OCI-LY1 (cell line): ENCODE measurements around the gene PCDHGB2.

ENCODE experiments used
- H2AFZ ChIP-seq: fragments of 200-600 bp; sonication (generic), shearing (Covaris generic); 2 replicates; pipeline ENCODE4 v1.6.0; 2014; ENCODE audit warnings: antibody characterized with exemption, mild to moderate bottlenecking, low read length
- H3F3A ChIP-seq: fragments of 200-600 bp; sonication (generic), shearing (Covaris generic); 2 replicates; pipeline ENCODE4 v1.6.0; 2014; ENCODE audit warnings: mild to moderate bottlenecking, antibody characterized with exemption, low read length, moderate library complexity; ENCODE audit not compliant: insufficient read depth
- H3K27ac ChIP-seq: fragments of 200-600 bp; sonication (generic); 2 replicates; pipeline ENCODE4 v1.5.1; 2014; ENCODE audit warnings: low read length, mixed run types, mild to moderate bottlenecking, low read depth; ENCODE audit not compliant: poor library complexity, severe bottlenecking
- H3K27me3 ChIP-seq: fragments of 200-600 bp; sonication (generic); 2 replicates; pipeline ENCODE4 v1.6.0; 2014; ENCODE audit warnings: antibody characterized with exemption, mild to moderate bottlenecking, low read length, moderate library complexity; ENCODE audit not compliant: insufficient read depth
- H3K36me3 ChIP-seq: fragments of 200-600 bp; sonication (generic); 2 replicates; pipeline ENCODE4 v1.6.1; 2014; ENCODE audit warnings: mild to moderate bottlenecking, antibody characterized with exemption, low read length, moderate library complexity, mixed read lengths; ENCODE audit not compliant: insufficient read depth
- H3K4me1 ChIP-seq: fragments of 200-600 bp; sonication (generic); 2 replicates; pipeline ENCODE4 v1.5.1; 2014; ENCODE audit warnings: mild to moderate bottlenecking, low read length, moderate library complexity; ENCODE audit not compliant: insufficient read depth, severe bottlenecking
- H3K4me2 ChIP-seq: fragments of 200-600 bp; sonication (generic), shearing (Covaris generic); 2 replicates; pipeline ENCODE4 v1.6.1; 2014; ENCODE audit warnings: low read length
- H3K4me3 ChIP-seq: fragments of 200-600 bp; sonication (generic); 2 replicates; pipeline ENCODE4 v1.5.1; 2014; ENCODE audit warnings: low read length, low read depth, mild to moderate bottlenecking, mixed read lengths; ENCODE audit not compliant: poor library complexity, severe bottlenecking
- H3K79me2 ChIP-seq: fragments of 200-600 bp; shearing (Covaris generic); 2 replicates; pipeline ENCODE4 v1.6.1; 2016; ENCODE audit warnings: mixed run types, low read length, mixed read lengths; ENCODE audit not compliant: insufficient read depth
- H3K9ac ChIP-seq: fragments of 200-600 bp; sonication (generic), shearing (Covaris generic); 2 replicates; pipeline ENCODE4 v1.6.1; 2014; ENCODE audit warnings: mild to moderate bottlenecking, low read length, mixed read lengths
- H3K9me2 ChIP-seq: fragments of 200-600 bp; sonication (generic), shearing (Covaris generic); 2 replicates; pipeline ENCODE4 v1.6.1; 2014; ENCODE audit warnings: low read depth, mild to moderate bottlenecking, low read length, mixed read lengths
- H3K9me3 ChIP-seq: fragments of 200-600 bp; shearing (Covaris generic); 2 replicates; pipeline ENCODE4 v1.6.1; 2014; ENCODE audit warnings: low read length, mixed read lengths
- H4K20me1 ChIP-seq: fragments of 200-600 bp; sonication (generic), shearing (Covaris generic); 2 replicates; pipeline ENCODE4 v1.6.0; 2016; ENCODE audit warnings: mild to moderate bottlenecking, low read length; ENCODE audit not compliant: insufficient read depth
- EZH2 ChIP-seq: fragments of 200-600 bp; sonication (generic), shearing (Covaris generic); IDR thresholded peaks from 2 replicates; pipeline ENCODE4 v1.8.0; 2017; ENCODE audit warnings: borderline replicate concordance, mixed run types, mild to moderate bottlenecking, antibody characterized with exemption, low read length, moderate library complexity, mixed read lengths
- TF ChIP-seq, protein P1 (sequence below): fragments of 200-600 bp; sonication (generic), shearing (Covaris generic); IDR thresholded peaks from 2 replicates; pipeline ENCODE4 v1.5.1; 2017; ENCODE audit warnings: mild to moderate bottlenecking, antibody characterized with exemption, low read length, moderate library complexity, mixed read lengths

PCDHGB2 gene

DNA sequence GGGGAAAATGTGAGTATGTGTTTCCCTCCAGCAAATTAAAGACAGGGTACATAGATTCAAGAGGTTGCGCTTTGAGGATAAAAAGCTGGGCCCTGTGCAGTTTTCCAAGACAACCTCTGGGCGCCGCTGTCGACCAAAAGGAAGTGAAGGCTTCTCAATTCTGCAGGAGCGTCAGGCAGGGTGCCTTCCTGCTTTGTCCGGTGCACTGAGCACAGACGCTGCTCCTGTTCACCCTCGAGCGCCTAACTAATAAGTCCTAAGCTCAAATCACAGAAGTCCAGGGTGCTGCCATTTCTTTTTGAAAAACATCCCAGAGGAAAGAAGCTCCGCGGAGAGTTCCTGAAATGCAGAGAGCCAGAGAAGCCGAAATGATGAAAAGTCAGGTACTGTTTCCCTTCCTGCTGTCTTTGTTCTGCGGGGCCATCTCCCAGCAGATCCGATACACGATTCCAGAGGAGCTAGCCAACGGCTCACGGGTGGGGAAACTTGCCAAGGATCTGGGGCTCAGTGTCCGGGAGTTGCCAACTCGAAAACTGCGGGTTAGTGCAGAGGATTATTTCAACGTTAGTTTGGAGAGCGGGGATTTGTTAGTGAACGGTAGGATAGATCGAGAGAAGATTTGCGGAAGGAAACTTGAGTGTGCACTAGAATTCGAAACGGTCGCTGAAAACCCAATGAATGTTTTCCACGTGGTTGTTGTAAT is 9.7 kb upstream of the PCDHGB2 start, which contains the start of gene PCDHGB1:
Gene PCDHGB1 (plus strand): TSS at position 183 of the 703 bp plus-strand sequence. CDS start 162 bp downstream, at position 345.
- Histone ChIP-seq H2AFZ (peak within 1 kb of the TSS; percentile 88; the same call in 1 of the 2 replicates), H3K4me1 (peaks cover 6% of the 10 kb centered on the region), H3K9me3 (peaks cover 14% of the 10 kb centered on the region), H3K9me2 (no peaks in the 10 kb centered on the region), H3K27me3 (no peaks in the 10 kb centered on the region), H4K20me1 (no peaks in the 10 kb centered on the region), H3K79me2 (no peaks in the 10 kb centered on the region), H3K9ac (peak within 1 kb of the TSS; percentile 79), H3K36me3 (peaks cover 16% of the 10 kb centered on the region), H3F3A (no peaks in the 10 kb centered on the region), H3K4me3 (peak within 1 kb of the TSS; percentile 80), H3K27ac (no peak within 1 kb of the TSS), H3K4me2 (peak within 1 kb of the TSS; percentile 77)
- TF ChIP-seq EZH2, result no peak
- TF ChIP-seq, protein P1, sequence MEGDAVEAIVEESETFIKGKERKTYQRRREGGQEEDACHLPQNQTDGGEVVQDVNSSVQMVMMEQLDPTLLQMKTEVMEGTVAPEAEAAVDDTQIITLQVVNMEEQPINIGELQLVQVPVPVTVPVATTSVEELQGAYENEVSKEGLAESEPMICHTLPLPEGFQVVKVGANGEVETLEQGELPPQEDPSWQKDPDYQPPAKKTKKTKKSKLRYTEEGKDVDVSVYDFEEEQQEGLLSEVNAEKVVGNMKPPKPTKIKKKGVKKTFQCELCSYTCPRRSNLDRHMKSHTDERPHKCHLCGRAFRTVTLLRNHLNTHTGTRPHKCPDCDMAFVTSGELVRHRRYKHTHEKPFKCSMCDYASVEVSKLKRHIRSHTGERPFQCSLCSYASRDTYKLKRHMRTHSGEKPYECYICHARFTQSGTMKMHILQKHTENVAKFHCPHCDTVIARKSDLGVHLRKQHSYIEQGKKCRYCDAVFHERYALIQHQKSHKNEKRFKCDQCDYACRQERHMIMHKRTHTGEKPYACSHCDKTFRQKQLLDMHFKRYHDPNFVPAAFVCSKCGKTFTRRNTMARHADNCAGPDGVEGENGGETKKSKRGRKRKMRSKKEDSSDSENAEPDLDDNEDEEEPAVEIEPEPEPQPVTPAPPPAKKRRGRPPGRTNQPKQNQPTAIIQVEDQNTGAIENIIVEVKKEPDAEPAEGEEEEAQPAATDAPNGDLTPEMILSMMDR, result peak; percentile 78

DNA sequence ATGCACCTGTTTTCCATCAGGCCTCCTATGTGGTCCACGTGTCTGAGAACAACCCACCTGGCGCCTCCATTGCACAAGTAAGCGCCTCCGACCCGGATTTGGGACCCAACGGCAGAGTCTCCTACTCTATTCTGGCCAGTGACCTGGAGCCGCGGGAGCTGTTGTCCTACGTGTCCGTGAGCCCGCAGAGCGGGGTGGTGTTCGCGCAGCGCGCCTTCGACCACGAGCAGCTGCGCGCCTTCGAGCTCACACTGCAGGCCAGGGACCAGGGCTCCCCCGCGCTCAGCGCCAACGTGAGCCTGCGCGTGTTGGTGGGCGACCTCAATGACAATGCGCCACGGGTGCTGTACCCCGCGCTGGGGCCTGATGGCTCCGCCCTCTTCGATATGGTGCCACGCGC is 8.2 kb upstream of the PCDHGB2 start:
- TF ChIP-seq, protein P1, result no peak
- TF ChIP-seq EZH2, result no peak
- Histone ChIP-seq H3K36me3 (peaks cover 23% of the 10 kb centered on the region), H3K4me1 (peaks cover 6% of the 10 kb centered on the region), H3K27me3 (no peaks in the 10 kb centered on the region), H2AFZ (no peak overlapping the region), H3K79me2 (no peaks in the 10 kb centered on the region), H3F3A (no peaks in the 10 kb centered on the region), H3K9ac (no peak overlapping the region), H4K20me1 (no peaks in the 10 kb centered on the region), H3K9me2 (no peaks in the 10 kb centered on the region), H3K4me2 (no peak overlapping the region), H3K9me3 (peaks cover 23% of the 10 kb centered on the region), H3K27ac (no peak overlapping the region), H3K4me3 (no peak overlapping the region)

DNA sequence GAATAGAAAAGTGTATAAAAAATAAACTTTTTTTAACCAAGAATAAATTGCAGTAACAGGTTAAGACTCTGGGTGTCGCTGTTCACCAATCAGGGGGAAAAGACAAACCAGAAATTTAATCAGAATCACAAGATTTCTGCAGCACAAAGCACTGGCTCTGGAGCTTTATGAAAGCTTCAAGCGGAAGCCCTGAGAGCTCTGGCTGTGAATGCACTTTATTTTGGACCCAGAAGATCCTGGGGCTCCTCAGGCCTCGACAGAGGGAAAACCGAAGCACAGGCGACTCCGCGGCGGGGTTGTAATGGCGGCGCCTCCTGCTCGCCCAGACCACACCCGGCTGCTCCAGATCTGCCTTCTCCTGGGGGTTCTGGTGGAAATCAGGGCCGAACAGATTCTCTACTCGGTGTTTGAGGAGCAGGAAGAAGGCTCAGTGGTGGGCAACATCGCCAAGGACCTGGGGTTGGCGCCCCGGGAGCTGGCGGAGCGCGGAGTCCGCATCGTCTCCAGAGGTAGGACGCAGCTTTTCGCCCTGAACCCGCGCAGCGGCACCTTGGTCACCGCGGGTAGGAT is 4.8 kb upstream of the PCDHGB2 start, which contains the start of gene PCDHGA4:
Gene PCDHGA4 (plus strand): TSS at position 122 of the 570 bp plus-strand sequence. CDS start 87 bp downstream, at position 209.
- H3K9ac ChIP-seq, result no peak within 1 kb of the TSS
- H3K9me3 ChIP-seq, result peaks cover 38% of the 10 kb centered on the region
- TF ChIP-seq, protein P1, result peak; percentile 48
- no peak for TF ChIP-seq EZH2

More for the DNA sequence above, 4.8 kb upstream of the PCDHGB2 start, which contains the start of gene PCDHGA4:
- Histone ChIP-seq H3K79me2 (no peaks in the 10 kb centered on the region), H3K4me1 (peaks cover 6% of the 10 kb centered on the region), H3K27ac (no peak within 1 kb of the TSS), H4K20me1 (no peaks in the 10 kb centered on the region), H2AFZ (no peak within 1 kb of the TSS), H3F3A (no peaks in the 10 kb centered on the region), H3K36me3 (peaks cover 23% of the 10 kb centered on the region), H3K4me2 (peak within 1 kb of the TSS; percentile 33; the same call in 1 of the 2 replicates), H3K27me3 (no peaks in the 10 kb centered on the region), H3K9me2 (no peaks in the 10 kb centered on the region), H3K4me3 (peak within 1 kb of the TSS; percentile 47)
